ENCODE data around the gene CBY2. TPM values are rescaled to one million over a fixed set of nuclear protein-coding genes. Genes with fewer than 3 reads are reported as not detected.

The CBY2 gene
- total RNA-seq, 2 donors from 2014 or later, result 3.4 TPM; not detected in 1

DNA sequence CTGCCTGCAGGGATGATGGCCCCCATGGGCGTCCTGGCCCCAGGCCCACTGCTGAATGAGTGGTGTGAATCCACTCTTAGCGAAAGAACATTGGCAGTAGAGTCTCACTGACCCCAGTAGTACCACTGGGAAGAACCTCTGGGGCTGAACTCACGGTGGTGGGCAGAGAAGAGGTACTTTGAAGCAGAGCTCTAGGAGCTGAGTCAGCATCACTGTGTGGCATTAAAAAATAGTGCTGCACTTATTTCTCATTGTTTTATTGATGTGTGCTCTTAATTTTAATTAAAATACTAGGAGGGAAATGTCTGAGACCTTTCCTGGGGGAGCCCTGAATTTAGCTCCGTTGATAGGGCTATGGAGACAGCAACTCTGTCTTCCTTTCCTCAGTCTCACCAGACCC, 61.3 kb downstream of the CBY2 start:
- Histone ChIP-seq H3K27me3 (replicated peaks; ENCODE audit: insufficient read depth) (no peaks in the 10 kb centered on the region), H3K36me3 (no peaks in the 10 kb centered on the region), H3K4me3 (no peak overlapping the region), H3K27ac (no peak overlapping the region), H3K9me3 (no peaks in the 10 kb centered on the region), H3K4me1 (replicated peaks) (no peaks in the 10 kb centered on the region)
- DNase-seq (ENCODE audit: low spot score), result no peak
- intact Hi-C loops (cut with DNase I), result no loop called here
- TF ChIP-seq, protein P1, sequence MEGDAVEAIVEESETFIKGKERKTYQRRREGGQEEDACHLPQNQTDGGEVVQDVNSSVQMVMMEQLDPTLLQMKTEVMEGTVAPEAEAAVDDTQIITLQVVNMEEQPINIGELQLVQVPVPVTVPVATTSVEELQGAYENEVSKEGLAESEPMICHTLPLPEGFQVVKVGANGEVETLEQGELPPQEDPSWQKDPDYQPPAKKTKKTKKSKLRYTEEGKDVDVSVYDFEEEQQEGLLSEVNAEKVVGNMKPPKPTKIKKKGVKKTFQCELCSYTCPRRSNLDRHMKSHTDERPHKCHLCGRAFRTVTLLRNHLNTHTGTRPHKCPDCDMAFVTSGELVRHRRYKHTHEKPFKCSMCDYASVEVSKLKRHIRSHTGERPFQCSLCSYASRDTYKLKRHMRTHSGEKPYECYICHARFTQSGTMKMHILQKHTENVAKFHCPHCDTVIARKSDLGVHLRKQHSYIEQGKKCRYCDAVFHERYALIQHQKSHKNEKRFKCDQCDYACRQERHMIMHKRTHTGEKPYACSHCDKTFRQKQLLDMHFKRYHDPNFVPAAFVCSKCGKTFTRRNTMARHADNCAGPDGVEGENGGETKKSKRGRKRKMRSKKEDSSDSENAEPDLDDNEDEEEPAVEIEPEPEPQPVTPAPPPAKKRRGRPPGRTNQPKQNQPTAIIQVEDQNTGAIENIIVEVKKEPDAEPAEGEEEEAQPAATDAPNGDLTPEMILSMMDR (IDR thresholded peaks at IDR 0.05), result no peak
- TF ChIP-seq POLR2AphosphoS5 (IDR thresholded peaks at IDR 0.05), result no peak
- TF ChIP-seq POLR2A (IDR thresholded peaks at IDR 0.05), result no peak
- 95% methylated on average over 4 of the region's 4 CpGs for WGBS

Small RNA genes within 50 kb of the gene (small RNA-seq; reads per million reads assigned to genes)
- 0 reads per million in 2 donors for gene RF00017

Other genes starting within 250 kb of the CBY2 start
- gene COG3, start 237.4 kb upstream of the CBY2 start, total RNA-seq, result 10 to 100 TPM; 37.7 to 76.0 TPM
- gene ERICH6B, start 86.6 kb upstream of the CBY2 start, total RNA-seq, result not detected
- under 1 TPM in 1 of 2 donors, not detected in 1; 0.06 TPM for gene SIAH3, start 149.4 kb downstream of the CBY2 start, total RNA-seq